PC-9 (cell line): ENCODE measurements around the gene UBE2A. TPM values are rescaled to one million over a fixed set of nuclear protein-coding genes. Genes with fewer than 3 reads are reported as not detected.

ENCODE experiments used
- BruUV-seq: library from RNA; stranded (reverse); fragments of 400-500 nt; replicated peaks from 2 replicates; lab custom pipeline; 2021; lab: Mats Ljungman, UMichigan
- CTCF ChIA-PET: fragments of 300-600 bp; sonication (Branson Sonifier 250); formaldehyde crosslinking; loops from one replicate; lab custom pipeline; 2022; ENCODE audit warnings: antibody characterized with exemption; lab: Charles Lee
- POLR2A ChIA-PET: fragments of 300-600 bp; sonication (Branson Sonifier 250); formaldehyde crosslinking; loops from one replicate; lab custom pipeline; 2022; ENCODE audit warnings: antibody characterized with exemption; ENCODE audit not compliant: unreplicated experiment; lab: Charles Lee
- DNase-seq, 2 experiments: peaks; one replicate each; pipeline versions ENCODE4 v3.0.0 to v3.0.0-alpha.2; 2015 to 2022; ENCODE audit warnings: mixed read lengths in 1 of 2
- H2AFZ ChIP-seq: fragments of 200-600 bp; sonication (generic); 2 replicates; pipeline ENCODE4 v1.8.1; 2017; ENCODE audit warnings: antibody characterized with exemption
- H3F3A ChIP-seq: fragments of 200-600 bp; sonication (generic); 2 replicates; pipeline ENCODE4 v1.8.1; 2017; ENCODE audit warnings: antibody characterized with exemption, mild to moderate bottlenecking, low read depth; ENCODE audit not compliant: insufficient read depth
- H3K27ac ChIP-seq: fragments of 200-600 bp; sonication (generic); 2 replicates; pipeline ENCODE4 v1.6.1; 2016; ENCODE audit warnings: mixed run types
- H3K27me3 ChIP-seq: fragments of 200-600 bp; sonication (generic); 2 replicates; pipeline ENCODE4 v1.6.1; 2016; ENCODE audit warnings: low read depth, mixed run types; ENCODE audit not compliant: insufficient read depth
- H3K36me3 ChIP-seq: fragments of 200-600 bp; sonication (generic); 2 replicates; pipeline ENCODE4 v1.6.1; 2016; ENCODE audit warnings: low read depth, mixed run types
- H3K4me1 ChIP-seq: fragments of 200-600 bp; sonication (generic); replicated peaks from 2 replicates; pipeline ENCODE4 v1.6.1; 2016; ENCODE audit warnings: mixed run types; ENCODE audit not compliant: insufficient read depth
- H3K4me2 ChIP-seq: fragments of 200-600 bp; sonication (generic); 2 replicates; pipeline ENCODE4 v1.6.1; 2017; ENCODE audit warnings: mixed run types
- H3K4me3 ChIP-seq: fragments of 200-600 bp; sonication (generic); 2 replicates; pipeline ENCODE4 v1.6.1; 2016; ENCODE audit warnings: mixed run types
- H3K79me2 ChIP-seq: fragments of 200-600 bp; sonication (generic); 2 replicates; pipeline ENCODE4 v1.6.1; 2017; ENCODE audit warnings: low read depth, mixed run types
- H3K9me2 ChIP-seq: fragments of 200-600 bp; sonication (generic); 2 replicates; pipeline ENCODE4 v1.8.1; 2017; ENCODE audit warnings: mild to moderate bottlenecking; ENCODE audit not compliant: insufficient read depth
- H3K9me3 ChIP-seq: fragments of 200-600 bp; sonication (generic); 2 replicates; pipeline ENCODE4 v1.8.1; 2016; ENCODE audit warnings: low read depth; ENCODE audit not compliant: insufficient read depth
- H4K20me1 ChIP-seq: fragments of 200-600 bp; sonication (generic); 2 replicates; pipeline ENCODE4 v1.8.1; 2017; ENCODE audit not compliant: insufficient read depth
- CTCF ChIP-seq: fragments of 200-600 bp; sonication (generic); conservative IDR thresholded peaks from 2 replicates; pipeline ENCODE4 v1.6.1; 2017; ENCODE audit warnings: mixed run types, antibody characterized with exemption, mild to moderate bottlenecking, moderate library complexity
- EZH2 ChIP-seq: fragments of 200-600 bp; sonication (generic); IDR thresholded peaks from 2 replicates; pipeline ENCODE4 v1.8.0; 2017; ENCODE audit warnings: antibody characterized with exemption, low read depth
- intact Hi-C: fragments of 100-400 bp; cut with micrococcal nuclease; formaldehyde crosslinking; loops from one replicate; pipeline ENCODE4 v1.10.0; 2022; ENCODE audit not compliant: unreplicated experiment
- total RNA-seq: library from RNA; stranded (reverse); gene quantifications from 2 replicates; pipeline ENCODE4 v1.2.3, GENCODE V29; 2021

Gene UBE2A
- total RNA-seq, 1 experiment from 2014 or later: 119 TPM

DNA sequence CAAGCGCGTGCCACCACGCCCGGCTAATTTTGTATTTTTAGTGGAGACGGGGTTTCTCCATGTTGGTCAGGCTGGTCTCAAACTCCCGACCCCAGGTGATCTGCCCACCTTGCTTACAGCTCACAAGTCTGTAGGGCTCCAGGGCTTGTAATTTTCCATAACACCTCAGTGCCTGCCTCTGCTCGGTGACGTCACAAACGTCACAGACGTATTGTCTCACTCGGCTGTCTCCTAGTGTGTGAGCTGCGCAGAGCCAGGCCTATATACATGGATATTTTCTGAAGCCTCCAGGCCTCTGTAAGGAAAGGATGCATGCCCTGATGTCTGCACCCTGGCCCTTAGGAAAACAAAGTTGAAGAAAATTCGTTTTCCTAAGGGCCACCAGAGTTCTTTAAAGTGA, 40.4 kb downstream of the UBE2A start:
- no peaks in the 10 kb centered on the region for H3K27me3 ChIP-seq
- no peaks in the 10 kb centered on the region for H4K20me1 ChIP-seq
- H3K79me2 ChIP-seq: no peaks in the 10 kb centered on the region
- H3K4me3 ChIP-seq: no peak overlapping the region
- H2AFZ ChIP-seq: no peak overlapping the region
- H3K9me2 ChIP-seq: no peaks in the 10 kb centered on the region
- no peaks in the 10 kb centered on the region for H3K4me1 ChIP-seq
- no peak overlapping the region for H3K27ac ChIP-seq
- ChIA-PET CTCF (no interaction called here), POLR2A (interaction anchor here (0.6 kb wide), 1 partner anchor 95 kb away, joined by 3 read pairs; no protein-coding TSS in a partner anchor)
- TSS peak; percentile 16 for BruUV-seq
- no peaks in the 10 kb centered on the region for H3K9me3 ChIP-seq
- H3F3A ChIP-seq: 0 out of 2 replicates have a peak, but pooled peaks cover 7% of the 10 kb centered on the region
- no peaks in the 10 kb centered on the region for H3K36me3 ChIP-seq
- DNase-seq: no peak
- intact Hi-C loops: loop anchor here (5.0 kb wide), 1 partner anchor 328 kb away; the partner anchor contains the start of gene NKAP
- no peak for TF ChIP-seq EZH2
- TF ChIP-seq CTCF: no peak
- no peak overlapping the region for H3K4me2 ChIP-seq

DNA sequence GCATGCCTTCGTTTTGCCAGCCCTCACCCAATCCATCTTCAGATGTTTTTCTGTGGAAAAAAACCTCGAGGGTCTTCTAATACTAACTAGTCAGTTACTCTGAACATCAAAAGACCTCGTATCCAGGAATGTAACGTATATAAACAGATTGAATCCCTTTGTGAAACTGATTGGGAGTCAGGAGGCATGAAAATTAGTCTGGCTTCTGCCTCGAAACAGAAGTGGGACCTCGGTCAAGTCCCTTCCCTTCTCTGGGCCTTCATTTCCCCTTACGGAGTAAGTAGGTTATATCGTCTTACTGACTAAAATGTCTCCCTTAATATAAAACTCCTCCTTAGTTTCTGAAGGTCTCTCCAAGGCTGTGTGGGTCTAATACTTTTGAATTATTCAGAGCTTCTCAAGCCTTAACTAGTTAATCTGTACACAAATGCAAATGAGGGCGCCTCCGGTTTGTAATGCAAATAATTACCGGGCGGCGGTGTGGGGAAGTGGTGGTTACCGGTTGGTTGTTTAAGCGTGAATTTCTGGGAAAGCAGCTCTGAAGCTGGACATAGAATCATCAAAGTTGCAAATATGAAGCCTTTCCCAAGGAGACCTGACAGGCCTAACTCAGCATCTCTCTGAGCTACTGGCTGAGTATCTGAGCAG, 43.3 kb downstream of the UBE2A start:
- POLR2A ChIA-PET: no interaction called here
- intact Hi-C loops: no loop called here
- no TSS peak for BruUV-seq

DNA sequence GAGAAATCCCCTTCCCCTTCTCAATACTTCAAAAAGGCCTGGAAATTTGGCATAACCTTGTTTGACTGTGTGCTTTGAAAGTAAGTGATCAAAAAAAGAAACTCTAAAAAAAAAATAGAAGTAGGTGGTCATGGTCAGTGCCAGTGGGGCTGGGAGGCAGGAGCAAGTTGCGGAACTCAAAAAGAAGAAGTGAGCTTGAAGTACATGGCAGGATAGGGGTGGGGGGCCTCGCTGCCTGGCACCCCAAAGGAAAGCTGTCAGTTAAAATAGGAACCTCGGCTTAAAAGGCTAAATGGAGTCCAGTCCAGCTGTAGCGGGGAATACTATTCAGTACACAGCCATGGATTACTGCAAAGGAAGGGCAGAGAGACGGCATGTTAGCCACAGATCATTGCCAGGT, 44.1 kb downstream of the UBE2A start:
- Histone ChIP-seq H4K20me1 (no peaks in the 10 kb centered on the region), H3K36me3 (no peaks in the 10 kb centered on the region), H3K4me2 (no peak overlapping the region), H3F3A (no peaks in the 10 kb centered on the region), H3K79me2 (no peaks in the 10 kb centered on the region), H3K4me1 (no peaks in the 10 kb centered on the region), H3K27me3 (no peaks in the 10 kb centered on the region), H3K9me3 (no peaks in the 10 kb centered on the region), H3K27ac (no peak overlapping the region), H3K9me2 (no peaks in the 10 kb centered on the region), H2AFZ (no peak overlapping the region), H3K4me3 (no peak overlapping the region)
- BruUV-seq: no TSS peak
- intact Hi-C loops: no loop called here
- ChIA-PET CTCF (interaction anchor here (0.6 kb wide), 1 partner anchor 161 kb away, joined by 3 read pairs; no protein-coding TSS in a partner anchor), POLR2A (no interaction called here)
- TF ChIP-seq CTCF (no peak), EZH2 (no peak)
- no peak for DNase-seq

More for the DNA sequence above, 43.3 kb downstream of the UBE2A start:
- H3K9me2 ChIP-seq: no peaks in the 10 kb centered on the region
- no peak overlapping the region for H3K4me2 ChIP-seq
- no peaks in the 10 kb centered on the region for H3F3A ChIP-seq
- no peak overlapping the region for H3K4me3 ChIP-seq
- H3K9me3 ChIP-seq: no peaks in the 10 kb centered on the region
- CTCF ChIA-PET: interaction anchor here (0.5 to 0.7 kb wide), 3 partner anchors 14 to 162 kb away, joined by 3 to 6 read pairs (median 3); no protein-coding TSS in a partner anchor
- no peak overlapping the region for H2AFZ ChIP-seq
- no peaks in the 10 kb centered on the region for H3K79me2 ChIP-seq
- H3K36me3 ChIP-seq: no peaks in the 10 kb centered on the region
- no peak for TF ChIP-seq CTCF
- no peak for TF ChIP-seq EZH2
- DNase-seq: no peak
- H3K27me3 ChIP-seq: no peaks in the 10 kb centered on the region
- H4K20me1 ChIP-seq: no peaks in the 10 kb centered on the region
- no peak overlapping the region for H3K27ac ChIP-seq
- no peaks in the 10 kb centered on the region for H3K4me1 ChIP-seq
